HG02852 (cell line): ENCODE measurements around the gene DNAAF9.
A peak's percentile ranks its signal among the peaks of the same experiment; 100 is the strongest.

Source experiments
- ATAC-seq: cut with Tn5 transposase; IDR thresholded peaks from one replicate; pipeline ENCODE4 v1.9.1; 2021; ENCODE audit warnings: mild to moderate bottlenecking, moderate library complexity; ENCODE audit not compliant: unreplicated experiment

DNAAF9 gene

GRCh38 chr20:3412600-3413392 lies 5.3 kb upstream of the DNAAF9 start:
- ATAC-seq: no peak

GRCh38 chr20:3410464-3410863 lies 3.0 kb upstream of the DNAAF9 start:
- ATAC-seq: no peak

- ATAC-seq: no peak
Observed at GRCh38 chr20:3409417-3409816, 1.9 kb upstream of the DNAAF9 start.

- ATAC-seq: peak; percentile 53
Observed at GRCh38 chr20:3407771-3408637, 535 bp upstream of the DNAAF9 start.

- ATAC-seq: no peak
Observed at GRCh38 chr20:3406481-3407039, 909 bp downstream of the DNAAF9 start.

GRCh38 chr20:3405696-3406358 lies 1.6 kb downstream of the DNAAF9 start:
- ATAC-seq: no peak

GRCh38 chr20:3405139-3405538 lies 2.3 kb downstream of the DNAAF9 start:
- ATAC-seq: no peak

GRCh38 chr20:3404402-3404801 lies 3.1 kb downstream of the DNAAF9 start:
- no peak for ATAC-seq

- ATAC-seq: no peak
Observed at GRCh38 chr20:3403741-3404140, 3.7 kb downstream of the DNAAF9 start.

GRCh38 chr20:3402453-3402852 lies 5.0 kb downstream of the DNAAF9 start:
- no peak for ATAC-seq

GRCh38 chr20:3400260-3401155 lies 7.0 kb downstream of the DNAAF9 start:
- ATAC-seq: no peak

GRCh38 chr20:3398681-3399252 lies 8.7 kb downstream of the DNAAF9 start:
- ATAC-seq: no peak

- ATAC-seq: no peak
Observed at GRCh38 chr20:3396492-3396891, 11.0 kb downstream of the DNAAF9 start.

GRCh38 chr20:3392756-3393155 lies 14.7 kb downstream of the DNAAF9 start:
- ATAC-seq: no peak

- no peak for ATAC-seq
Observed at GRCh38 chr20:3390759-3391425, 16.6 kb downstream of the DNAAF9 start.

- ATAC-seq: no peak
Observed at GRCh38 chr20:3383878-3384495, 23.5 kb downstream of the DNAAF9 start.

- ATAC-seq: no peak
Observed at GRCh38 chr20:3382836-3383235, 24.6 kb downstream of the DNAAF9 start.

- ATAC-seq: no peak
Observed at GRCh38 chr20:3380228-3381070, 27.0 kb downstream of the DNAAF9 start.
